ENCODE results near the gene FAM24B. TPM values are rescaled to one million over a fixed set of nuclear protein-coding genes. Genes with fewer than 3 reads are reported as not detected.
"Not testable (repeated sequence)": the region's sequence is repeated elsewhere in the genome, so short reads cannot be mapped to it uniquely, and the experiment has no call there.

FAM24B gene
- total RNA-seq, 4 donors from 2014 or later = 3.7 to 7.1 (median 4.9) TPM; not detected in 1

- Histone ChIP-seq H3K27ac (no peak overlapping the region), H3K27me3 (no peaks in the 10 kb centered on the region), H3K36me3 (no peaks in the 10 kb centered on the region), H3K4me3 (no peak overlapping the region), H3K4me1 (peaks cover 4 to 18% (median 11%) of the 10 kb centered on the region in 4 donors), H3K9me3 (no peaks in the 10 kb centered on the region)
- 60 to 67% methylated on average over 1 of the region's 1 CpG for WGBS, 2 donors (ENCODE audit: low coverage in 1 of 2)
- TF ChIP-seq POLR2AphosphoS5 (IDR thresholded peaks at IDR 0.05) = no peak
- no peak for TF ChIP-seq POLR2A (IDR thresholded peaks at IDR 0.05)
- TF ChIP-seq, protein P1, sequence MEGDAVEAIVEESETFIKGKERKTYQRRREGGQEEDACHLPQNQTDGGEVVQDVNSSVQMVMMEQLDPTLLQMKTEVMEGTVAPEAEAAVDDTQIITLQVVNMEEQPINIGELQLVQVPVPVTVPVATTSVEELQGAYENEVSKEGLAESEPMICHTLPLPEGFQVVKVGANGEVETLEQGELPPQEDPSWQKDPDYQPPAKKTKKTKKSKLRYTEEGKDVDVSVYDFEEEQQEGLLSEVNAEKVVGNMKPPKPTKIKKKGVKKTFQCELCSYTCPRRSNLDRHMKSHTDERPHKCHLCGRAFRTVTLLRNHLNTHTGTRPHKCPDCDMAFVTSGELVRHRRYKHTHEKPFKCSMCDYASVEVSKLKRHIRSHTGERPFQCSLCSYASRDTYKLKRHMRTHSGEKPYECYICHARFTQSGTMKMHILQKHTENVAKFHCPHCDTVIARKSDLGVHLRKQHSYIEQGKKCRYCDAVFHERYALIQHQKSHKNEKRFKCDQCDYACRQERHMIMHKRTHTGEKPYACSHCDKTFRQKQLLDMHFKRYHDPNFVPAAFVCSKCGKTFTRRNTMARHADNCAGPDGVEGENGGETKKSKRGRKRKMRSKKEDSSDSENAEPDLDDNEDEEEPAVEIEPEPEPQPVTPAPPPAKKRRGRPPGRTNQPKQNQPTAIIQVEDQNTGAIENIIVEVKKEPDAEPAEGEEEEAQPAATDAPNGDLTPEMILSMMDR (IDR thresholded peaks at IDR 0.05) = no peak
- TF ChIP-seq EP300 (IDR thresholded peaks at IDR 0.05; ENCODE audit: low read depth) = no peak
- intact Hi-C loops (cut with DNase I; ENCODE audit: low total_unique reads) = no loop called here
- in situ Hi-C loops (cut with MboI; ENCODE audit: low pct_ligation_motif_present in 1 of 4, low pct_unique_long_range_greater_than_20kb in 1 of 4, low sequenced_read_pairs in 3 of 4) = no loop called here
- no peak for DNase-seq
Measured at GRCh38 chr10:122877264-122877663, 2.1 kb downstream of the FAM24B start.

- H3K9me3 ChIP-seq = no peaks in the 10 kb centered on the region
- in situ Hi-C loops (cut with MboI; ENCODE audit: low pct_ligation_motif_present in 1 of 4, low pct_unique_long_range_greater_than_20kb in 1 of 4, low sequenced_read_pairs in 3 of 4) = no loop called here
- no peaks in the 10 kb centered on the region for H3K27me3 ChIP-seq
- H3K36me3 ChIP-seq = no peaks in the 10 kb centered on the region
- intact Hi-C loops (cut with DNase I; ENCODE audit: low total_unique reads) = no loop called here
- no peak overlapping the region for H3K27ac ChIP-seq
- TF ChIP-seq POLR2AphosphoS5 (IDR thresholded peaks at IDR 0.05) (no peak), POLR2A (IDR thresholded peaks at IDR 0.05) (no peak), EP300 (IDR thresholded peaks at IDR 0.05; ENCODE audit: low read depth) (no peak)
- TF ChIP-seq, protein P1 (IDR thresholded peaks at IDR 0.05) = no peak
- no peak overlapping the region for H3K4me3 ChIP-seq
- WGBS, 2 donors (ENCODE audit: low coverage in 1 of 2) = 78 to 85% methylated on average over 1 of the region's 1 CpG
- no peak for DNase-seq
- H3K4me1 ChIP-seq = peaks cover 4 to 18% (median 11%) of the 10 kb centered on the region in 4 donors
Measured at GRCh38 chr10:122876467-122876855, 2.9 kb downstream of the FAM24B start.

DNA sequence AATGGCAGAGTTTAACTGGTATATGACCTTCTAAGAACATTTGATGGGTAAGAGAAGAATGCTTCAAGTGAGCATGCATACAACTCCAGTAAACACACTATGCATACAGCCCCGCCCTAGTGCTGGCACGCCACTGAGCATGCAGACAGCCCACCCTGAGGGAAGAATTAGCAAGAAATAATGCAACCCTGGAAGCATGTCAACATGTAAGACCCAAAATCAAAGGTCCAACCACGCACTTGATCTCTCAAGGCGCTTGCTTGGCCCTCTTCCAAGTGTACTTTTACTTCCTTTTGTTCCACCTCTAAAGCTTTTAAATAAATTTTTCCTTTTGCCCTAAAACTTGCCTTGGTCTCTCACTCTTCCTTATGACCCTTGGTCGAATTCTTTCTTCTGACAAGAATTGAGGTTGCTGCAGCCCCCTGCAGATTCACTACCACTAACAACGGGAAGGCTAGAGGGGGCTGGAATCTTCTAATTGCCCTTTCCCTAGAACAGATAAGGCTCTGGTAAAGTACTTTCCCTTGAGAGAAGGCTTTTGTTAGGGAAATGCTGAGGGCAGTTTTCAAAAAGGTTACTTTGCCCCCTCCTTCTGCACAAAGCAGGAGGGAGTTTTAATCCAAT, 3.4 kb downstream of the FAM24B start:
- in situ Hi-C loops (cut with MboI; ENCODE audit: low pct_ligation_motif_present in 1 of 4, low pct_unique_long_range_greater_than_20kb in 1 of 4, low sequenced_read_pairs in 3 of 4) = no loop called here
- intact Hi-C loops (cut with DNase I; ENCODE audit: low total_unique reads) = no loop called here
- 57 to 63% methylated on average over 6 of the region's 6 CpGs for WGBS, 2 donors (ENCODE audit: low coverage in 1 of 2)

DNA sequence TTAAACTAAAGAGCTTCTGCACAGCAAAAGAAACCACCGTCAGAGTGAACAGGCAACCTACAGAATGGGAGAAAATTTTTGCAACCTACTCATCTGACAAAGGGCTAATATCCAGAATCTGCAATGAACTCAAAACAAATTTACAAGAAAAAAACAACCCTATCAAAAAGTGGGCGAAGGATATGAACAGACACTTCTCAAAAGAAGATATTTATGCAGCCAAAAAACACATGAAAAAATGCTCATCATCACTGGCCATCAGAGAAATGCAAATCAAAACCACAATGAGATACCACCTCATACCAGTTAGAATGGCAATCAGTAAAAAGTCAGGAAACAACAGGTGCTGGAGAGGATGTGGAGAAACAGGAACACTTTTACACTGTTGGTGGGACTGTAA, 7.4 kb downstream of the FAM24B start:
- H3K4me3 ChIP-seq; H3K36me3 ChIP-seq; DNase-seq; H3K4me1 ChIP-seq; H3K9me3 ChIP-seq; intact Hi-C loops (cut with DNase I; ENCODE audit: low total_unique reads); H3K27ac ChIP-seq; in situ Hi-C loops (cut with MboI; ENCODE audit: low pct_ligation_motif_present in 1 of 4, low pct_unique_long_range_greater_than_20kb in 1 of 4, low sequenced_read_pairs in 3 of 4); H3K27me3 ChIP-seq: not testable (repeated sequence)
- 100% methylated on average over 1 to 2 of the region's 2 CpGs for WGBS, 2 donors (ENCODE audit: low coverage in 1 of 2)

More for the DNA sequence above, 3.4 kb downstream of the FAM24B start:
- no peak for DNase-seq
- Histone ChIP-seq H3K27me3 (no peaks in the 10 kb centered on the region), H3K36me3 (no peaks in the 10 kb centered on the region), H3K4me3 (no peak overlapping the region), H3K27ac (no peak overlapping the region), H3K9me3 (no peaks in the 10 kb centered on the region), H3K4me1 (peaks cover 4 to 18% (median 11%) of the 10 kb centered on the region in 4 donors)
- TF ChIP-seq POLR2A (IDR thresholded peaks at IDR 0.05) (no peak), EP300 (IDR thresholded peaks at IDR 0.05; ENCODE audit: low read depth) (no peak), POLR2AphosphoS5 (IDR thresholded peaks at IDR 0.05) (no peak)
- TF ChIP-seq, protein P1 (IDR thresholded peaks at IDR 0.05) = no peak

GRCh38 chr10:122868768-122869167, 10.6 kb downstream of the FAM24B start:
- DNase-seq; H3K27me3 ChIP-seq; H3K27ac ChIP-seq; H3K36me3 ChIP-seq; intact Hi-C loops (cut with DNase I; ENCODE audit: low total_unique reads); H3K4me3 ChIP-seq; H3K4me1 ChIP-seq; in situ Hi-C loops (cut with MboI; ENCODE audit: low pct_ligation_motif_present in 1 of 4, low pct_unique_long_range_greater_than_20kb in 1 of 4, low sequenced_read_pairs in 3 of 4); H3K9me3 ChIP-seq: not testable (repeated sequence)
- WGBS, 2 donors (ENCODE audit: low coverage in 1 of 2) = 93% methylated on average over 2 of the region's 2 CpGs; no CpG with 5 or more reads in 1 of the 2 donors

GRCh38 chr10:122866757-122867482, 12.5 kb downstream of the FAM24B start:
- H3K27me3 ChIP-seq; H3K4me1 ChIP-seq; H3K4me3 ChIP-seq; intact Hi-C loops (cut with DNase I; ENCODE audit: low total_unique reads); H3K9me3 ChIP-seq; in situ Hi-C loops (cut with MboI; ENCODE audit: low pct_ligation_motif_present in 1 of 4, low pct_unique_long_range_greater_than_20kb in 1 of 4, low sequenced_read_pairs in 3 of 4); H3K36me3 ChIP-seq: not testable (repeated sequence)
- peak overlapping the region in 2 of 4 donors; percentile 28 to 38 for H3K27ac ChIP-seq
- peak; percentile 14 for DNase-seq
- WGBS, 2 donors (ENCODE audit: low coverage in 1 of 2) = 68 to 71% methylated on average over 2 to 3 of the region's 3 CpGs

Data from transverse colon (tissue), 4 donors.